ENCODE measurements around the gene UPK3A.

GRCh38 chr22:45334068-45334467 lies 49.3 kb downstream of the UPK3A start:
- TF ChIP-seq CTCF (IDR thresholded peaks at IDR 0.05; ENCODE audit: low read depth, low read length) = no peak
- TF ChIP-seq, protein P1, sequence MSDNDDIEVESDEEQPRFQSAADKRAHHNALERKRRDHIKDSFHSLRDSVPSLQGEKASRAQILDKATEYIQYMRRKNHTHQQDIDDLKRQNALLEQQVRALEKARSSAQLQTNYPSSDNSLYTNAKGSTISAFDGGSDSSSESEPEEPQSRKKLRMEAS (IDR thresholded peaks at IDR 0.05; ENCODE audit: low read depth, low read length) = no peak

Data from NB4 (cell line).